Thoracic aorta (tissue), 2 donors: ENCODE measurements around the gene FCN1. TPM values are rescaled to one million over a fixed set of nuclear protein-coding genes. Genes with fewer than 3 reads are reported as not detected.

Experiments used
- ATAC-seq: fragments of 150-250 bp; one replicate; pipeline ENCODE4 v1.8.0; 2017; ENCODE audit warnings: low read depth; ENCODE audit not compliant: insufficient number of reproducible peaks, low FRiP score
- DNase-seq: peaks from one replicate; pipeline ENCODE4 v3.0.0-alpha.2; 2020; ENCODE audit warnings: low spot score
- H3K27ac ChIP-seq, 2 donors: fragments of 200-600 bp; sonication (generic); 1 replicate in 1 of 2; 2 replicates in 1 of 2; pipeline ENCODE4 v1.5.1; 2016; ENCODE audit warnings: mild to moderate bottlenecking in 2 of 2, moderate library complexity in 2 of 2
- H3K27me3 ChIP-seq: fragments of 200-600 bp; sonication (generic); replicated peaks from 2 replicates; pipeline ENCODE4 v1.6.0; 2016; ENCODE audit warnings: mild to moderate bottlenecking; ENCODE audit not compliant: insufficient read depth
- H3K36me3 ChIP-seq: fragments of 200-600 bp; sonication (generic); one replicate; pipeline ENCODE4 v1.5.1; 2016
- H3K4me1 ChIP-seq, 2 donors: fragments of 200-600 bp; sonication (generic); 1 replicate in 1 of 2; 2 replicates in 1 of 2; pipeline versions ENCODE4 v1.5.1 to v1.6.0; 2016; ENCODE audit warnings: low read depth in 2 of 2, mild to moderate bottlenecking in 1 of 2; ENCODE audit not compliant: control insufficient read depth in 1 of 2
- H3K4me3 ChIP-seq: fragments of 200-600 bp; sonication (generic); 2 replicates; pipeline ENCODE4 v1.5.1; 2016; ENCODE audit warnings: mild to moderate bottlenecking
- H3K9me3 ChIP-seq: fragments of 200-600 bp; sonication (generic); 2 replicates; pipeline ENCODE4 v1.5.1; 2016
- total RNA-seq, 2 donors: library from RNA; depleted of rRNA; stranded (reverse); fragments of >200 nt; gene quantifications; one replicate each; pipeline versions ENCODE4 v1.1.0 to v1.2.3, GENCODE V29; 2016
- TF ChIP-seq, protein P1 (sequence below): fragments of 200-600 bp; sonication (generic); IDR thresholded peaks from one replicate; pipeline ENCODE4 v1.5.1; 2019; ENCODE audit warnings: antibody characterized with exemption

The FCN1 gene
- total RNA-seq, 2 donors from 2014 or later = 2.2 to 14.3 TPM

DNA sequence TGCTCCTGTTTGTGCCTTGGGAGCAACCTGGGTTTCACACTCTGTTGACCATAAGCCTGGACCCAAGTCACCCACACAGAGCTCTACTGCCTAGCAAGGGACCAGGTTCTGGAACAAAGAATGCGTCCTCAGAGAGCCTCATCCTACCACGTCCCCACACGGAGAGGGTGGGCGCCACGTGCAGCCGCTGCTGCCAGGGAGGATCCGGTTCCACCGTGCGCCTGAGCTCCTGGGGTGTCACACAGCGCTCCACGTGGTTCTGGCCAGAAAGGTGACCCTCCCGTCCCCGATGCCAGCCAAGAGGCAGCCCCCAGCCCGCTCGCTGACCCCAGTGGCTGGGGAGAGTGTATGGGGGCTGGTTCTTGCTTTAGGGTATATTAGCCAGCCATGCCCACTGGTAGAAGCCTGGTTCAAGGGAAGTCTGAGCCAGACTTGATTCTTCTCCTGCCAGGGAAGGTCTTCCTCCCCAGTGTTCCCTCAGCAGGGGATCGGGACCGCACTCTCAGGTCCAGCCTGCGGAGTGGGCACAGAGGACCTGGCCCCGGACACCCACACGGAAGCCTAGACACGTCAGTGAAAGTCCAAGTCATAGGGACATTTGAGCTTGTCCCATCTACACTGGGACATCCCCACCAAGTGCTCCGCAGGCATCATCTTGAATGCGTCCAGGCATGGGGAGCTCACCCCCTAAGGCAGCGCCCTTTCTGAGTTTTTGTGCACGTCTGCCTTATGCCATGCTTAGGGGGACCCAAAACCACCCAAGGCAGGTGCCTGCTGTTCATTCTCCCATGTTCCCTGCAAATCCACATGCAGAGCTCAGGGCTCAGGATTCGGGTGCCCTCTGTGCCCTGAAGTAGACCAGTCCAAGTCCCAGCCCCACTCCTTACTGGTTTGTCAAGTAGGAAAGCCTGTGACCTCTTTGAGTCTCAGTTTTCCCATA is 2.4 kb downstream of the FCN1 start:
- Histone ChIP-seq H3K4me1 (no peaks in the 10 kb centered on the region), H3K4me3 (no peak overlapping the region), H3K27ac (no peak overlapping the region), H3K27me3 (no peaks in the 10 kb centered on the region), H3K9me3 (peaks cover 8% of the 10 kb centered on the region), H3K36me3 (no peaks in the 10 kb centered on the region)
- DNase-seq = no peak
- TF ChIP-seq, protein P1, sequence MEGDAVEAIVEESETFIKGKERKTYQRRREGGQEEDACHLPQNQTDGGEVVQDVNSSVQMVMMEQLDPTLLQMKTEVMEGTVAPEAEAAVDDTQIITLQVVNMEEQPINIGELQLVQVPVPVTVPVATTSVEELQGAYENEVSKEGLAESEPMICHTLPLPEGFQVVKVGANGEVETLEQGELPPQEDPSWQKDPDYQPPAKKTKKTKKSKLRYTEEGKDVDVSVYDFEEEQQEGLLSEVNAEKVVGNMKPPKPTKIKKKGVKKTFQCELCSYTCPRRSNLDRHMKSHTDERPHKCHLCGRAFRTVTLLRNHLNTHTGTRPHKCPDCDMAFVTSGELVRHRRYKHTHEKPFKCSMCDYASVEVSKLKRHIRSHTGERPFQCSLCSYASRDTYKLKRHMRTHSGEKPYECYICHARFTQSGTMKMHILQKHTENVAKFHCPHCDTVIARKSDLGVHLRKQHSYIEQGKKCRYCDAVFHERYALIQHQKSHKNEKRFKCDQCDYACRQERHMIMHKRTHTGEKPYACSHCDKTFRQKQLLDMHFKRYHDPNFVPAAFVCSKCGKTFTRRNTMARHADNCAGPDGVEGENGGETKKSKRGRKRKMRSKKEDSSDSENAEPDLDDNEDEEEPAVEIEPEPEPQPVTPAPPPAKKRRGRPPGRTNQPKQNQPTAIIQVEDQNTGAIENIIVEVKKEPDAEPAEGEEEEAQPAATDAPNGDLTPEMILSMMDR = no peak
- ATAC-seq = no peak

GRCh38 chr9:134914501-134914834 is 3.2 kb downstream of the FCN1 start:
- no peak overlapping the region for H3K4me3 ChIP-seq
- no peaks in the 10 kb centered on the region for H3K4me1 ChIP-seq
- ATAC-seq (no peak), DNase-seq (no peak)
- TF ChIP-seq, protein P1 = no peak
- H3K27ac ChIP-seq = no peak overlapping the region
- H3K36me3 ChIP-seq = no peaks in the 10 kb centered on the region
- H3K9me3 ChIP-seq = peaks cover 2% of the 10 kb centered on the region
- H3K27me3 ChIP-seq = no peaks in the 10 kb centered on the region

- no peaks in the 10 kb centered on the region for H3K4me1 ChIP-seq
- H3K27ac ChIP-seq = no peak overlapping the region
- TF ChIP-seq, protein P1 = no peak
- DNase-seq = no peak
- no peak for ATAC-seq
- H3K27me3 ChIP-seq = no peaks in the 10 kb centered on the region
- H3K9me3 ChIP-seq = no peaks in the 10 kb centered on the region
- no peaks in the 10 kb centered on the region for H3K36me3 ChIP-seq
- no peak overlapping the region for H3K4me3 ChIP-seq
Measured at GRCh38 chr9:134913713-134914500, 3.8 kb downstream of the FCN1 start.

DNA sequence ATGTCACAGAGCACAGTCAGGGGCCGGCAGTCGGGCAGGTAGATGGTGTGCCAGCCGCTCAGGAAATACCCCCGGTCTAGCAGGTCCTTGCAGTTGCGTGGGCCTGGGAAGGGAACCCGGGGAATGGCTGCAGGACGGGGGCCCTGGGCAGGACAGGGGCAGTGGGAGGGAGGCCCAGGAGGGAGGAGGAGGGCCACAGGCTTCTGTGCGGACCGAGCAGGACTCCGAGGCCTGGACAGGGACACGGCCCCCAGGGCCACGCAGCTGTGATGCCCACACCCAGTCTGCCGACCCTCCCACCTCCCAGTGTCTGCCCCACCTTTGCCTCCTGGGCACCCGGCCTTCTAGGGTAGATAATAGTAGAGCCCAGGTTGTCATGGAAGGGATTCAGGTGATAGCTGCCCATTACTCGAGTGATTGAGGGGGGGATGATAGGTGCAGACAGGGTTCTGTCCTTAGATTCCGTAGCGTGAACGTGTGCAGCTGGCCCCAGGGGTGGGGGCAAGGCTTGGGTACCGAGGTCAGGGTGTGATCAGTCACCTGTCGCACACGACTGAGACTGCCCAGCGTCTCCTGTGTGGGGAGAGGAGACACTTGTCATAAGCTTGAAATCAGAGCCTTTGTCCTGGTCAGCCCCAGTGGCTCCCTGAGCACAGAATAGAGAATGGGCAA is 4.5 kb downstream of the FCN1 start:
- TF ChIP-seq, protein P1 = no peak
- no peaks in the 10 kb centered on the region for H3K36me3 ChIP-seq
- no peaks in the 10 kb centered on the region for H3K4me1 ChIP-seq
- no peaks in the 10 kb centered on the region for H3K9me3 ChIP-seq
- H3K27me3 ChIP-seq = no peaks in the 10 kb centered on the region
- H3K4me3 ChIP-seq = no peak overlapping the region
- DNase-seq (no peak), ATAC-seq (no peak)
- H3K27ac ChIP-seq = no peak overlapping the region
